Measurements from ENCODE around the gene SLC26A3. TPM values are rescaled to one million over a fixed set of nuclear protein-coding genes. Genes with fewer than 3 reads are reported as not detected.

The SLC26A3 gene
- total RNA-seq, 4 donors from 2014 or later: 0.29 to 1.0 (median 0.66) TPM

GRCh38 chr7:107728276-107728675 is 74.7 kb downstream of the SLC26A3 start:
- Histone ChIP-seq H3K36me3 (no peaks in the 10 kb centered on the region), H3K27ac (no peak overlapping the region), H3K9me3 (no peaks in the 10 kb centered on the region), H3K4me1 (no peaks in the 10 kb centered on the region), H3K27me3 (no peaks in the 10 kb centered on the region), H3K4me3 (no peak overlapping the region)
- intact Hi-C loops (cut with DNase I; ENCODE audit: low total_unique reads): loop anchor here (10.0 kb wide), 1 partner anchor 263 kb away; no protein-coding TSS in a partner anchor
- no peak for DNase-seq
- TF ChIP-seq CTCF (IDR thresholded peaks at IDR 0.05) (no peak), POLR2A (IDR thresholded peaks at IDR 0.05) (no peak)

DNA sequence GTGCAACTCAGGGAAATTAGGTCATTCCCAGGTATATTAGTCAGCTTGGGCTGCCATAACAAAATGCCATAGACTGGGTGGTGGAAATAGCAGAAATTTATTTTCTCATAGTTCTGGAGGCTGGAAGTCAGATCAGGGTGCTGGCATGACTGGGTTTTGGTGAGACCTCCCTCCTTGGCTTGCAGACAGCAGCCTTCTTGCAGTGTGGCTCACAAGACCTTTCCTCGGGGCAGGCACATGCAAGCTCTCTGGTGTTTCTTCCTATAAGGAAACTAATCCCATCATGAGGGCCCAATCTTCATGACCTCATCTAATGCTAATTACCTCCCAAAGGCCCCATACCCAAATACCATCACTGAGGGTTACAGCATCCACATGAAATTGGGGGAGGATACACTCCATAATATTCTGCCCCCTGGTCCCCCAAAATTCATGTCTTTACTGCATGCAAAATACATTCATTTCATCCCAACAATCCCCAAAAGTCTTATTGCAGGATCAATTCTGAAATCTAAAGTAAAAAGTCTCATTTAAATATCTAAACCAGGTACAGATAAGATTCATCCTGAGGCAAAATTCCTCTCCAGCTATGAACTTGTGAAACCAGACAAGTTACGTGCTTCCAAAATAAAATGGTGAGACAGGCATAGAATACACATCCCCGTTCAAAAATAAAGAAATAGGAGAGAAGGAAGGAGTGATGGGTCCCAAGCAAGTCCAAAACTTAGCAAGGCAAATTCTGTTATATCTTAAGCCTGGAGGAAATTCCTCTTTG is 76.5 kb downstream of the SLC26A3 start:
- TF ChIP-seq CTCF (IDR thresholded peaks at IDR 0.05) (no peak), POLR2A (IDR thresholded peaks at IDR 0.05) (no peak)
- Histone ChIP-seq H3K36me3 (no peaks in the 10 kb centered on the region), H3K27me3 (no peaks in the 10 kb centered on the region), H3K4me1 (no peaks in the 10 kb centered on the region), H3K4me3 (no peak overlapping the region), H3K9me3 (no peaks in the 10 kb centered on the region), H3K27ac (no peak overlapping the region)
- no peak for DNase-seq
- intact Hi-C loops (cut with DNase I; ENCODE audit: low total_unique reads): loop anchor here (10.0 kb wide), 1 partner anchor 262 kb away; no protein-coding TSS in a partner anchor

- no peaks in the 10 kb centered on the region for H3K4me1 ChIP-seq
- DNase-seq: peak; percentile 25 to 61
- H3K36me3 ChIP-seq: no peaks in the 10 kb centered on the region
- H3K27me3 ChIP-seq: no peaks in the 10 kb centered on the region
- no peak overlapping the region for H3K27ac ChIP-seq
- intact Hi-C loops (cut with DNase I; ENCODE audit: low total_unique reads): loop anchor here (10.0 kb wide), 1 partner anchor 260 kb away; no protein-coding TSS in a partner anchor
- H3K9me3 ChIP-seq: no peaks in the 10 kb centered on the region
- no peak overlapping the region for H3K4me3 ChIP-seq
- TF ChIP-seq POLR2A (IDR thresholded peaks at IDR 0.05) (no peak), CTCF (IDR thresholded peaks at IDR 0.05) (peak; percentile 48 to 80 (median 72))
These were observed 77.8 kb downstream of the SLC26A3 start for GRCh38 chr7:107725138-107725740.

GRCh38 chr7:107723255-107723654 is 79.8 kb downstream of the SLC26A3 start:
- no peak for TF ChIP-seq POLR2A (IDR thresholded peaks at IDR 0.05)
- no peak for TF ChIP-seq CTCF (IDR thresholded peaks at IDR 0.05)
- Histone ChIP-seq H3K27me3 (no peaks in the 10 kb centered on the region), H3K9me3 (no peaks in the 10 kb centered on the region), H3K36me3 (no peaks in the 10 kb centered on the region), H3K27ac (no peak overlapping the region), H3K4me3 (no peak overlapping the region), H3K4me1 (no peaks in the 10 kb centered on the region)
- intact Hi-C loops (cut with DNase I; ENCODE audit: low total_unique reads): loop anchor here (10.0 kb wide), 1 partner anchor 258 kb away; no protein-coding TSS in a partner anchor
- DNase-seq: no peak

DNA sequence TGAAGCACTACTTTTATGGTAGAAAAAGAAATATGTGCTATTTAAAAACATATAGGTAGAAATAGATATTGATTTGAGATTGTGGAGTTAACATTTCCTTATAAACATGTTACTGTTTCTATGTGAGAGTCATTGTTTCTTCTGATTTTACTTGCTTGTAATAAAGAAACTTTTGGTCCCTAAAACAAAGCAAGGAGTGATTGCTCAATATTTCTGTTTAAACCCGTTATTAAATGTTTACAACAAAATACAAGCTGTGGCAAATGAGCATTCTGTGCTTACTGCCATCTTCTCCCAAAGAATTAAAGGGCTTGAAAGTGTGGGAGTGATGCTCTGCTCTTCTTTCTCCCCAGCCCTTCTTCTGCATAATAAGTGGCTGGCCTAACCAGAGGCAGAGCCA is 81.7 kb downstream of the SLC26A3 start:
- Histone ChIP-seq H3K9me3 (no peaks in the 10 kb centered on the region), H3K27me3 (no peaks in the 10 kb centered on the region), H3K27ac (no peak overlapping the region), H3K4me1 (no peaks in the 10 kb centered on the region), H3K36me3 (no peaks in the 10 kb centered on the region), H3K4me3 (no peak overlapping the region)
- intact Hi-C loops (cut with DNase I; ENCODE audit: low total_unique reads): loop anchor here (10.0 kb wide), 1 partner anchor 256 kb away; no protein-coding TSS in a partner anchor
- no peak for DNase-seq
- TF ChIP-seq CTCF (IDR thresholded peaks at IDR 0.05): no peak
- TF ChIP-seq POLR2A (IDR thresholded peaks at IDR 0.05): no peak

All from uterus (tissue), 4 donors.